GM12865 (cell line): ENCODE data around the gene SYNDIG1.

Source experiments
- DNase-seq: peaks from one replicate; pipeline ENCODE4 v3.0.0; 2010; ENCODE audit warnings: low read depth
- H3K4me3 ChIP-seq: 2 replicates; pipeline ENCODE4 v1.5.1; 2011; ENCODE audit warnings: mild to moderate bottlenecking, low read depth, low read length, control low read depth
- TF ChIP-seq, protein P1 (sequence below): IDR thresholded peaks from 2 replicates; pipeline ENCODE4 v1.5.1; 2011; ENCODE audit warnings: low read length, control low read depth, low read depth, inconsistent platforms; ENCODE audit not compliant: insufficient read depth; ENCODE audit errors: missing control alignments

SYNDIG1 gene

DNA sequence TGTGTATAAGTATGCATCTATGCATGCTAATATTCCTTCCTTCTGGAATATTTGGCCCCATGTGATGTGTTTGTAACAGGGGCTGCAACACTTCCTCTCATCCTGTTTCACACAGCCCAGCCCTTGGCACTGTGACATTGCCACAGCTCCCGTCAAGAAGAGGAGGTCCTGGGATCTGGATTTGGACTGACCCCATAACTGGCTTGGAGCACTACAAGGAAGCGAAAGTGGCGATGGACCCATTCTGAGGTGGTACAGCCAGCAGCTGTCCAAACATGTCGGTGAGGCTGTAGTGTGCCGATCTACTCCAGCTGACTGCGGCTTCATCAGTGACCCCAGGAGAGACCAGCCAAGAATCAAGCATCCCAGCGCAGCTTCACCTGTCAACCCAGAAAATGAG, 18.2 kb downstream of the SYNDIG1 start:
- no peak for DNase-seq
- TF ChIP-seq, protein P1, sequence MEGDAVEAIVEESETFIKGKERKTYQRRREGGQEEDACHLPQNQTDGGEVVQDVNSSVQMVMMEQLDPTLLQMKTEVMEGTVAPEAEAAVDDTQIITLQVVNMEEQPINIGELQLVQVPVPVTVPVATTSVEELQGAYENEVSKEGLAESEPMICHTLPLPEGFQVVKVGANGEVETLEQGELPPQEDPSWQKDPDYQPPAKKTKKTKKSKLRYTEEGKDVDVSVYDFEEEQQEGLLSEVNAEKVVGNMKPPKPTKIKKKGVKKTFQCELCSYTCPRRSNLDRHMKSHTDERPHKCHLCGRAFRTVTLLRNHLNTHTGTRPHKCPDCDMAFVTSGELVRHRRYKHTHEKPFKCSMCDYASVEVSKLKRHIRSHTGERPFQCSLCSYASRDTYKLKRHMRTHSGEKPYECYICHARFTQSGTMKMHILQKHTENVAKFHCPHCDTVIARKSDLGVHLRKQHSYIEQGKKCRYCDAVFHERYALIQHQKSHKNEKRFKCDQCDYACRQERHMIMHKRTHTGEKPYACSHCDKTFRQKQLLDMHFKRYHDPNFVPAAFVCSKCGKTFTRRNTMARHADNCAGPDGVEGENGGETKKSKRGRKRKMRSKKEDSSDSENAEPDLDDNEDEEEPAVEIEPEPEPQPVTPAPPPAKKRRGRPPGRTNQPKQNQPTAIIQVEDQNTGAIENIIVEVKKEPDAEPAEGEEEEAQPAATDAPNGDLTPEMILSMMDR = no peak

DNA sequence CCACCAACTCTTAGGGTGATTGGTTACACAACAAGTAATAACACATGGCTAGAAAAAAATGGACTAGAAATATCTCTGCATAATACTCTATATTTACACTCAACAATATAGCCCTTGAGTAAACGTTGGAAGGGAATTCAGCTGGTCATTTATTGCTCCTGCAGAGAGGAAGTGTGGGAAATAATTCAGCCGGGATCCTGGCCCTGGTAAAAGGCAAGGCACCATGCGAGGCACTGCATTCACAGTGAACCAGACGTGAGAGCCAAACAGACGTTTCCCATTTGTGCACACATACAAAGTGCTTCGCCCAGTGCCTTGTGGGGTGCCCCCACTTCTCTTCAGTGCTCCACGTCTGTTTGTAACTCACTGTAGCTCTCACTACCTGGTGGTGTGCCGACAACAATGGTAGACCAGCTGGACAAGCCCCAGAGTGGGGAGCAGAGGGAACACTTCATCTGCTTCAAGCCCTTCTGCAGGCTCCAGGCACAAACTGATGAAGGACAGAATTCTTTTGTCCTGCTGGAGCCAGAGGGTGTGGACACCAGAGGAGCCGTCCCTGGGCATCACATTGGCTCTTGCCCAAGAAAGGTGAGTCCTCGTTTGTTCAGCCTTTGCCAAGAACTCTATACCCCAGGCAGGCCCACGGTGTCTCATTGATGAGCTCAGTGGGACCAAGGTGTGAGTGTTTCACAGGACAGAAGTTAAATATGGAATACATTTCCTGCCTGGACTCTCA, 18.8 kb downstream of the SYNDIG1 start:
- DNase-seq = no peak
- TF ChIP-seq, protein P1 = no peak
- H3K4me3 ChIP-seq = no peak overlapping the region

More for the DNA sequence above, 18.2 kb downstream of the SYNDIG1 start:
- no peak overlapping the region for H3K4me3 ChIP-seq

DNA sequence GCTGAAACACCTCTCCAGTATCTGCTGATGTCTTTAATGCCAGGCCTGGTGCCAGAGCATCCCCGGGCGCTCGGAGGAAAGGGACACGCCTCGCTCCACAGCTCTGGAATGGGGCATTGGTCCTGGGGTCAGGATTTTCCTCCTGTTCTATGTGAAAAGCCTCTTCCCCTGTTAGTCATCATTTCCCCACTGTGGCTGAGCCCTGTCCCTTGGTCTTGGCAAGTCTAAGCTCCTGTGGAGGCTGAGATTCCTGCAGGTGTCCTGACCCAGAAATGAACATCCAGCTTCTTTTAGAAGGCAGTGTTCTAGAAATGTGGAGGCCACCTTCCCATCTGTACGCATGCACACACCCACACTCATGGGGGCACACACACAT, 19.4 kb downstream of the SYNDIG1 start:
- TF ChIP-seq, protein P1 = no peak
- DNase-seq = no peak
- no peak overlapping the region for H3K4me3 ChIP-seq

DNA sequence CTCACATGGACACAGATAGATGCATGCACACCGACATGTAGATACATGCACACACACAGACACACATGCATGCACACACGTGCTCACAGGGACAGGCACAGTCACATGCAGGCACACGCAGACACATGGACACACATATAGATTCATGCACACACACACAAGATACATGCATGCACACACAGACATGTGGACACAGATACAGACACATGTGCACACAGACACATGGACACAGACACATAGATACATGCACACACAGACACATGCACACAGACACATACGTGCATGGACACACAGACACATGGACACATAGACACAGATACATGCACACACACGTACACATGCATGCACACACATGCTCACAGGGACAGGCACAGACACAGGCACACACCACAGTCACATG, 19.8 kb downstream of the SYNDIG1 start:
- no peak for DNase-seq
- TF ChIP-seq, protein P1 = no peak
- no peak overlapping the region for H3K4me3 ChIP-seq

DNA sequence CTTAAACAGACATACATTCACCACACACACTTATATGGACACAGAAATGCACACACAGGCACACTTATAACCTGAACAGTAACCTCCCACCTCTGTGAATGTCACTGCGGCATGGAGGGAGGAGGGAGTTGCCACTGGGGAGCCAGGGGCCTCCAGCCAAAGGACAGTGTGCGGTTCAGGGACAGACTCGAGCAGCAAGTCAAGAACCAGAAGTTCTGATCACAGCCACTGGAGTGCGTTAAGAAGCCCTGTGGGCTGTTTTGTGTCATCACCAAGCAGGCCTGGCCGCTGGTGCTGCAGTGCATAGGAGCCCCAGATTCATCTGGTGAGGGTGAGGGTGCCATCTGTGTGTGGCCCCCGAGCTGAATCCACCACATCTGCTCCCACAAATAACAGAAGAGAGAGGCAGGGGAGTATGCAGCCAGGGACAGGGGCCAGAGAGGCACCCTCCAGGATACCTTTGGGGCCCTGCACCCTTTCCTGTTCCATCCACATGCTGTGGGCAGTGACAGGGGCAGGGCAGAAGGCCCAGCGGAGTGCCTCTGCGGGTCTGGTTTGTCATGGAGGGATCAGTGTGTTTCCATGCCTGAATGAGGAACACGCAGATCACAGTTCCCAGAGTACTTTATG, 20.3 kb downstream of the SYNDIG1 start:
- H3K4me3 ChIP-seq = no peak overlapping the region
- no peak for DNase-seq
- TF ChIP-seq, protein P1 = no peak

DNA sequence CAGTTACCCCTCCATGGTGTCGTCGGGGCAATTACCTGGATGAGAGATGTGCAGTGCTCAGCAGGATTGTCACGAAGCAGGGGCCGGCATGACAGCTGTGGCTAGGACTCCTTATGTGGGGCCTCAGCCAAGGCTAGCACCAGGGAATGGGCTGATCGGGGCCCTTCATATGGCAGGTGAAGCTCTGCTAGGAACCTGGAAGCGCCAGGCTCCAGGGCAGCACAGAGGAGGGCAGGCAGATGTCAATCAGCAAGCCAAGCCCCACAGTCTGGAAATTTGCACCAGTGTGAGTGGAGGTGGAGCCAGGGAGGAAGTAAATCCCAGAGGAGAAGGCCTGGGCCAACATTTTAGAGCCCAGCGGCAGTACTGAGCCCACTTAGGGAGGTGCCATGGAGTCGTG, 21.2 kb downstream of the SYNDIG1 start:
- TF ChIP-seq, protein P1 = no peak
- no peak for DNase-seq
- no peak overlapping the region for H3K4me3 ChIP-seq
